DMS114 treated with DMSO at 0.1 percent for 48 hours (cell line): ENCODE data around the gene ZNF43.
"Not testable (repeated sequence)": the region's sequence is repeated elsewhere in the genome, so short reads cannot be mapped to it uniquely, and the experiment has no call there.

Experiments used
- DNase-seq: peaks from one replicate; lab custom pipeline; 2025; ENCODE audit not compliant: unreplicated experiment; lab: John Stamatoyannopoulos, UW

The ZNF43 gene

DNA sequence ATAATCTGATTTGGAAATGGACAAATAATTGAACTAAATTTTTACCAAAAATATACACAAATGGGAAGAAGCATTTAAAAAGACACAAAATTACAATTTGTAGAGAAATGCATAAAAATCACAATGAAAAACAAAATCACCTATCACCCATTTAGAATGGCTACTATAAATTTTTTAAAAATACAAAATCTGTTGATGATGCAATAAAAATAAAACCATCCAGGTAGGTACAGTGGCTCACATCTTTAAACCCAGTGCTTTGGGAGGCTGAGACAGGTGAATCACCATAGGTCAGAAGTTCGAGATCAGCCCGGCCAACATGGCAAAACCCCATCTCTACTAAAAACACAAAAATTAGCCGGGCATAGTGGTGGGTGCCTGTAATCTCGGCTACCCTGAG is 23.5 kb downstream of the ZNF43 start:
- DNase-seq: no peak

DNA sequence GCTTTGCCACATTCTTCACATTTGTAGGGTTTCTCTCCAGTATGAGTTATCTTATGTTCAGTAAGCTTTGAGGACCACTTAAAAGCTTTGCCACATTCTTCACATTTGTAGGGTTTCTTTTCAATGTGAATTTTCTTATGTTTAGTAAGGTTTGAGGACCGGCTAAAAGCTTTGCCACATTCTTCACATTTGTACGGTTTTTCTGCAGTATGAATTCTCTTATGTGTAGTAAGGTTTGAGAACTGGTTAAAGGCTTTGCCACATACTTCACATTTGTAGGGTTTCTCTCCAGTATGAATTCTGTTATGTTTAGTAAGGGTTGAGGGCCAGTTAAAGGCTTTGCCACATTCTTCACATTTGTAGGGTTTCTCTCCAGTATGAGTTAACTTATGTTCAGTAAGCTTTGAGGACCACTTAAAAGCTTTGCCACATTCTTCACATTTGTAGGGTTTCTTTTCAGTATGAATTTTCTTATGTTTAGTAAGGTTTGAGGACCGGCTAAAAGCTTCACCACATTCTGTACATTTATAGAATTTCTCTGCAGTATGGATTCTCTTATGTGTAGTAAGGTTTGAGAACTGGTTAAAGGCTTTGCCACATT is 27.5 kb downstream of the ZNF43 start:
- not testable (repeated sequence) for DNase-seq

DNA sequence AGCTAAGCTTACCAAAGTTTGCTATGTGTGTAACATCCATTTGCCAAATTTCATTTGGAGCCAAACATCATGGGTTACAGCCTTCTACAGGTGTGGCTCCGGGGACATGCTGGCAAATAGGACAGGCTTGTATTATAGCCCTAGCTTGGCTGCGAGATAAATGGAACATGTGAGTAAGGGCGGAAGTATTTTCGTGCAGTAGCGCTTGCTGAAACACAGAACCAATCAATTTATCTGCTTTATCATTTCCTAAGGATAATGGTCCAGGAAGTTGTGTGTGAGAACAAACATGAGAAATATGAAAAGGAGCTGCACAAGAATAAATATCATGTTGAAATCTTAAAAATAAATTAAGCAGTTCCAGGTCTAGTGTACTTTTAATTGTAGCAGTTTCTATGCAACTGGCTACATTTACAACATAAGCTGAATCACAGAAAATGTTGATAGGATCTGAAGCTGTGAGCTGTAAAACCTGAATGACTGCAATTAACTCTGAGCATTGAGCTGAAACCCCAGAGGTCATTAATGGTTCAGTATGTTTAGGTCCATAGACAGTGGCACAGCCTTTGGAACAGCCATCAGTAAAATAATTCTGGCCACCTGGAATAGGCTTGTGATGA is 46.4 kb downstream of the ZNF43 start:
- DNase-seq: no peak

DNA sequence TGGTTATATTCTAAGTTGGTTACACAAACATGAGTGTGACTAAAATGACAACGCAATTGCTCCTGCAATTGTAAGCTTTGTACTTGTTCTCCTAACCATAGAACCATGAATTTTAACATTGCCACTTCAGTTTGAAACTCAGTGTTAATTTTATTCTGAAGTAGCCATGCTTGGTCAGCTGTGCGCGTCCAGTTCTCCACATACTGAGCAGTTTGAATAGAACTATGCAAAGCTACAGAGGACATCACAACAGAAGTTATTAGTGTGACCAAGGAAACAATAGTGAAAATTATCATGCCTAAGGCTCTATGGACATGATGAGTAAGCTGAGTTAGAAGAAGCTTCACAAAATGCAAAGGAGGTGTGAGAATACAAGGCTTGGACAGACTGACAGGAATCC is 49.0 kb downstream of the ZNF43 start:
- no peak for DNase-seq

DNA sequence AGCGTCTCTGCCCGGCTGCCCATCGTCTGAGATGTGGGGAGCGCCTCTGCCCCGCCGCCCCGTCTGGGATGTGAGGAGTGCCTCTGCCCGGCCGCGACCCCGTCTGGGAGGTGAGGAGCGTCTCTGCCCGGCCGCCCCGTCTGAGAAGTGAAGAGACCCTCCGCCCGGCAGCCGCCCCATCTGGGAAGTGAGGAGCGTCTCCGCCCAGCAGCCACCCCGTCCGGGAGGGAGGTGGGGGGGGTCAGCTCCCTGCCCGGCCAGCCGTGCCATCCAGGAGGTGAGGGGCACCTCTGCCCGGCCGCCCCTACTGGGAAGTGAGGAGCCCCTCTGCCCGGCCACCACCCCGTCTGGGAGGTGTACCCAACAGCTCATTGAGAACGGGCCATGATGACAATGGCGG is 60.2 kb downstream of the ZNF43 start:
- not testable (repeated sequence) for DNase-seq

DNA sequence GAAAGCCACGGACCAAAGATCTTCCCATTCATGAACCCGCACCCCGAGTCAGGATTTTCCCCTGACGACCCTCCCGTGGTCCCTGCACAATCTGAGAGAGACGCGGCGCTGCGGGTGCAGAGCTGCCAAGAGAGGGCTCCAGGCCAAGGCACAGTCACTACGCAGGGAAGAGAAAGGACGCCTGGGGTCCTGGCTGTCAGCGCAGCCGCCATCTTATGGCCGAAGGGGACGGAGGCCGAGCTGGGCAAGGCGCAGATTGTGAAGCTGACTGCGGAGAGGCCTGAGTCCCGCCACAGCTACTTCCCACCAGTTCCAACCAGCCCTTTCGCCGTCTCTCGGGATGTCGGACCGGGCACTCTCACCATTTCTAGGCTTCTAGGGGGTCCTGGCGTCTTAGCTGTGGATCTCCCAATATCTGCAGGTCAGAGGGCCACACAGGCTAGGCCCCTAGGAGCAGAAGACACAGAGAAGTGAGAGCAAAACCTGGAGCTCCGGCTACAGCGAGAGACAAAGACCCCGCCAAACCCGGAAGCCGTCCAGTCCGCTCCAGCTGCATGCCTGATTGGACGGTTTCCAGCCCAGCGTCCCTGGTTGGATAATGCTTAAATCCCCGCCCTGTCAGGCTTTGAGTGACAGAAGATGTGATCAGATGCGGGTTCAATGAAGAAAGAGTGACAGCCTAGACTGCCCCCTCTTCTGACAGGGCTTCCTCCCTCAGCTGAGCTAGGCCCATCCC is 68.7 kb downstream of the ZNF43 start, which contains the start of gene ZNF100:
Gene ZNF100, minus strand, starts transcription at position 515 of the 736 bp plus-strand sequence. Its CDS starts 150 bp downstream, at position 365.
- peak; percentile 92 for DNase-seq

DNA sequence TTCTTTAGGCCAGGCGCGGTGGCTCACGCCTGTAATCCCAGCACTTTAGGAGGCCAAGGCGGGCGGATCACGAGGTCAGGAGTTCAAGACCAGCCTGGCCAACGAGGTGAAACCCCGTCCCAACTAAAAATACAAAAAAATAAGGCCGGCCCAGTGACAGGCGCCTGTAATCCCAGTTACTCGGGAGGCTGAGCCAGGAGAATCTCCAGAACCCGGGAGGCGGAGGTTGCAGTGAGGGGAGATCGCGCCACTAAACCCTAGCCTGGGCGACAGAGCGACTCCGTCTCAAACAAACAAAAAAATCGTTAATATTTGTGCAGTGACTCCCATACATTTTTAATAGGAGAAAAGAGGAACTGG is 69.3 kb downstream of the ZNF43 start:
- DNase-seq: not testable (repeated sequence)

DNA sequence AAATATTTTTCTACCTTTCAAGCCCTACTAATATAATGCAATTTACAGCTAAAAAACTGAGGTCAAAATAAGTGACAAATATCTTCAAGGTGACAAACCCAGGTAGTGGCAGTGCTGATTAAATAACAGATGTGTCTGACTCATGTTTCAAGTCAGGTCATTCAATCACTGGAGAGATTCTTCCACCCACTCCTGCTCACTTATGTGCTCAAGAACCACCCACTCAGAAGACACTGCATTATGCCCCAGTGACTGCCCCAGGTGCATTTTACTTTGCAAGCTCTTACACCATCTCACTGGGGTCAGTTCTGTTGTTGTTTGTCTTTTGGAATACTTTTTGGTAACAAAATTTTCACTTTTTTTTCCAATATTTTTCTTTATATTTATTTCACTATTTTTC is 70.8 kb downstream of the ZNF43 start:
- no peak for DNase-seq

DNA sequence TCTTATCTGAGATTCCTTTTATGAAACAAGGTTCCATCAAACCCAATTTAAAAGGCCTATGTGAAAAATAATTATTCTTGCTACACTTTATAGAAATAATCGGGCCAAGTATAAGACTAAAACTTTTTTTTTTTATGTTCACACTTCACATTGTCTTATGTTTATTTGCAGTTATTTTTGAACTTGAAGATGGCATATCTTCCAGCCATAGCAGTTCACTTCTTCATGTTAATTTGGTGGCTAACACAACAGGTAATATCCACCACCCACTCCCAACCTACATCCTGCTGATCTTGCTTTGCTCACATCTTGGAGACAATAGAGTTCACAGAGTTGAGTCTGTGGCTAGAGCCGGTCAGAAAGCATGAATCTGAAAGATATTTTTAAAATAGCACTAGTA is 74.4 kb downstream of the ZNF43 start:
- not testable (repeated sequence) for DNase-seq

DNA sequence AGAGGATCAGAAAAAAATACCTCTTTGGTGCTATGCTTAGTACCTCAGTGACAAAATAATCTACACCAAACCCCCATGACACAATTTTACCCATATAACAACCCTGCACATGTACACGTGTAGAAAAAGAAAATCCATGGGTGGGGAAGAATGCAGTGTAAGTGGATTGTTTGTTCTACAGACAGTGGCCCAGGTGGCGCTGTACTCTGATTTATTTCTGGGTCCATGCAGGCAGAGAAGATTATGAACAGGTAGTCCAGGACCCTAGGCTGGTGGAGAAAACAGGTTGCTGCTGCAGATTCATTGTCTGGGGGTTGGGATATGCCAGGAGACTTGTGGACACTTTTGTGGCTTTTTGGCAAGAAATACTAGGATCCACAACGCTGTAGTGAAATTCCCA is 77.7 kb downstream of the ZNF43 start:
- no peak for DNase-seq

DNA sequence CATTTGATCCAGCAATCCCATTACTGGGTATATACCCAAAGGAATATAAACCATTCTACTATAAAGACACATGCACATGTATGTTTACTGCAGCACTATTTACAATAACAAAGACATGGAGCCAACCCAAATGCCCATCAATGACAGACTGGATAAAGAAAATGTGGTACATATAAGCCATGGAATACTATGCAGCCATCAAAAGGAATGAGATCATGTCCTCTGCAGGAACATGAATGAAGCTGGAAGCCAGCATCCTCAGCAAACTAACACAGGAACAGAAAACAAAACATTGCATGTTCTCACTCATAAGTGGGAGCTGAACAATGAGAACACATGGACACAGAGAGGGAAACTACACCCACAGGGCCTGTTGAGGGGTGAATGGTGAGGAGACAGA is 80.4 kb downstream of the ZNF43 start:
- DNase-seq: not testable (repeated sequence)
